T-helper 17 cell (primary cell): ENCODE measurements around the gene PREX1. TPM values are rescaled to one million over a fixed set of nuclear protein-coding genes. Genes with fewer than 3 reads are reported as not detected.

ENCODE experiments used
- ATAC-seq: fragments of 150-1000 bp; cut with Tn5 transposase; 2 replicates; pipeline ENCODE4 v1.10.0; 2021; ENCODE audit warnings: mild to moderate bottlenecking, moderate library complexity
- DNase-seq, 3 donors: peaks; one replicate each; pipeline versions ENCODE4 v3.0.0 to v3.0.0-alpha.2; 2020 to 2021
- H3K9me3 ChIP-seq: one replicate; pipeline ENCODE4 v1.7.0; 2013; ENCODE audit warnings: low read length, mild to moderate bottlenecking; ENCODE audit not compliant: control insufficient read depth, poor library complexity, severe bottlenecking
- H3K27ac Mint-ChIP-seq: one replicate; pipeline ENCODE4 v1.8.0; 2022; ENCODE audit warnings: mild to moderate bottlenecking, moderate library complexity, mixed read lengths
- H3K27me3 Mint-ChIP-seq: one replicate; pipeline ENCODE4 v1.8.0; 2022; ENCODE audit warnings: mixed read lengths
- H3K36me3 Mint-ChIP-seq: one replicate; pipeline ENCODE4 v1.8.0; 2022; ENCODE audit warnings: low read depth, mixed read lengths
- H3K4me1 Mint-ChIP-seq: one replicate; pipeline ENCODE4 v1.8.0; 2022; ENCODE audit warnings: mild to moderate bottlenecking, mixed read lengths
- H3K4me3 Mint-ChIP-seq: one replicate; pipeline ENCODE4 v1.8.0; 2022; ENCODE audit warnings: mild to moderate bottlenecking, moderate library complexity, mixed read lengths
- total RNA-seq, 4 donors: library from RNA in 2 of 4; stranded (reverse) in 2 of 4; gene quantifications; one replicate each; pipeline ENCODE4 v1.2.3 and lab custom pipeline; 2022 to 2026

The PREX1 gene
- total RNA-seq, 2 donors from 2014 or later, result 188 to 200 TPM

- H3K9me3 ChIP-seq, result no peaks in the 10 kb centered on the region
- no peak overlapping the region for H3K4me3 Mint-ChIP-seq
- H3K4me1 Mint-ChIP-seq, result peaks cover 52% of the 10 kb centered on the region
- H3K36me3 Mint-ChIP-seq, result peaks cover 12% of the 10 kb centered on the region
- no peak for ATAC-seq
- no peak for DNase-seq
- H3K27me3 Mint-ChIP-seq, result no peaks in the 10 kb centered on the region
- peak overlapping the region; percentile 97 for H3K27ac Mint-ChIP-seq
These were observed 92.7 kb downstream of the PREX1 start for GRCh38 chr20:48735112-48735511.

- no peaks in the 10 kb centered on the region for H3K27me3 Mint-ChIP-seq
- no peaks in the 10 kb centered on the region for H3K9me3 ChIP-seq
- DNase-seq (no peak), ATAC-seq (no peak)
- peaks cover 12% of the 10 kb centered on the region for H3K36me3 Mint-ChIP-seq
- peaks cover 53% of the 10 kb centered on the region for H3K4me1 Mint-ChIP-seq
- peak overlapping the region; percentile 97 for H3K27ac Mint-ChIP-seq
- H3K4me3 Mint-ChIP-seq, result no peak overlapping the region
These were observed 93.6 kb downstream of the PREX1 start for GRCh38 chr20:48734104-48734749.

GRCh38 chr20:48733296-48733790, 94.5 kb downstream of the PREX1 start:
- no peak for ATAC-seq
- no peaks in the 10 kb centered on the region for H3K9me3 ChIP-seq
- peaks cover 9% of the 10 kb centered on the region for H3K36me3 Mint-ChIP-seq
- H3K4me3 Mint-ChIP-seq, result peak overlapping the region; percentile 33
- no peak overlapping the region for H3K27ac Mint-ChIP-seq
- H3K4me1 Mint-ChIP-seq, result peaks cover 46% of the 10 kb centered on the region
- H3K27me3 Mint-ChIP-seq, result no peaks in the 10 kb centered on the region
- DNase-seq, result no peak

DNA sequence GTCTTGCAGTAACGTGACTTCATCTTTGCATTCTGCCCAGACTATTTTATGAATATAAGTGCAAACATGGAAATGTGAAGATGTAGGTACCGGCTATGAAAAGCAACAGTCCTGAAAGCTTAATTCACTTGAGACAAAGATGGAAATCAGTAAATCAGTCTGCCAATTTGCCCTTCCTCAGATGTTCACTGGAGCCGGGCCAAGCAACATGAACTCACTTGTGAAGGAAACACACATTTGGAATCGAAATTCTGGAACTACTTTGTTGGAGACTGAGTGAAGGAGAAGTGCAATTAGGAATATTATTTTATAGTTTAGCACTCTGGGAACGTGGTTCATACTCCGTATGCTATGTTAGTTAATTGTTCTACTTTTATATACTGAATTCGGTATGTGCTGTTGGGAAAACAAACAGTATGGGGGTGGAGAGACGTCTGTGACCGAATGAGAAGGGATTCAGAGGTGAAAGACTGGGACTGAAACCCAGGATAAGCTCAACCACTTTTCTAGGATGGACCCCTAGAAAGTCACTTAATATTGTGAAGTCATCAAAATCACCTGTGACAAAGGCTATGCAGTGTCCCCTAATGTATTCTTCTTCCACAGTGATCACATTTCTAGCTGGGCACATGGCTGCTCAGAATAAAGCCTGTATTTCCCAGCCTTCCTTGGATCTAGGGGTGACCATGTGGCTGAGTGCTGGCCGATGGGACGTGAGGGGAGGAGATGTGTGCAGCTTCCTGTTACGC, 95.5 kb downstream of the PREX1 start:
- H3K36me3 Mint-ChIP-seq, result peaks cover 9% of the 10 kb centered on the region

DNA sequence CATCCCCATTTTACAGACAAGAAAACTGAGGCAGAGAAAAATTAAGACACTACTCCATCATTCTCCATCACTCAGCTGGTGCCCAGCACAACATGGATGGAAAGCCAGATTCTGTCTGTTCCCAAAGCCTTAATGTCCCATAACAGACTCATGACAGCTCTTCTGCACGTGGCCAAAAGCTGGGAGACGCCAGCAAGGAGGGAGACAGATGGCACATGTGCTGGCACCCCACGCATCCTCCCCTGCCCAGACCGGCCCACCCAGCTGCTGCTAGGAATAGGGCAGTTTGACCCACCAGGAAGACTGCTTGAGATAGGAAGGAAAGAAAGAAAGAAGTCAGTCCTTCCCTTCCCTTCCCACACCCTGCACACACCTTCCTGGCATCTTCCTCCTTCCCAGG, 96.3 kb downstream of the PREX1 start:
- H3K4me1 Mint-ChIP-seq, result peaks cover 44% of the 10 kb centered on the region
- no peak for ATAC-seq

More for the DNA sequence above, 95.5 kb downstream of the PREX1 start:
- Mint-ChIP-seq H3K27me3 (no peaks in the 10 kb centered on the region), H3K4me3 (no peak overlapping the region), H3K27ac (peak overlapping the region; percentile 89), H3K4me1 (peaks cover 44% of the 10 kb centered on the region)
- ATAC-seq, result no peak
- H3K9me3 ChIP-seq, result no peaks in the 10 kb centered on the region
- DNase-seq, result no peak

GRCh38 chr20:48730977-48731376, 96.8 kb downstream of the PREX1 start:
- no peak for ATAC-seq
- Mint-ChIP-seq H3K36me3 (peaks cover 4% of the 10 kb centered on the region), H3K4me3 (peak overlapping the region; percentile 51), H3K4me1 (peaks cover 39% of the 10 kb centered on the region), H3K27ac (peak overlapping the region; percentile 89), H3K27me3 (no peaks in the 10 kb centered on the region)
- DNase-seq, result no peak
- no peaks in the 10 kb centered on the region for H3K9me3 ChIP-seq

More for the DNA sequence above, 96.3 kb downstream of the PREX1 start:
- DNase-seq, result no peak
- Mint-ChIP-seq H3K4me3 (no peak overlapping the region), H3K27ac (peak overlapping the region; percentile 89), H3K36me3 (peaks cover 9% of the 10 kb centered on the region), H3K27me3 (no peaks in the 10 kb centered on the region)
- H3K9me3 ChIP-seq, result no peaks in the 10 kb centered on the region

DNA sequence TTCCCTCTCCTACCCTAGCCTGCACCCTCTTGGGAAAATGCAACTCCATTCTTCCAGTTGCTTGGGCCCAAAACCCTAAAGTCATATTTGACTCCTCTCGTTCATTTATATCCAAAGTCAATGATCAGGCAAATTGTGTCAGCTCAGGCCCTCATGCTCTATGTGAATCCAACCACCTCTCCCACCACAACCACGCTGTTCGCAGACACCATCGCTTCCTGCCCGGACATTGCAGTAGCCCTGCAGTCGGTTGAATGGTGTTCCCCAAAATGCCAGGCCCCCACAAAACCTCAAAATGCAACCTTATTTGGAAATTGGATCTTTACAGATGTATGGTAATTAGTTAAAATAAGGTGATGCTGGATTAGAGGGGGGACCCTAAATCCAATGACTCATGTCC, 98.3 kb downstream of the PREX1 start:
- Mint-ChIP-seq H3K27me3 (no peaks in the 10 kb centered on the region), H3K36me3 (peaks cover 8% of the 10 kb centered on the region), H3K4me3 (no peak overlapping the region), H3K27ac (peak overlapping the region; percentile 89), H3K4me1 (peaks cover 44% of the 10 kb centered on the region)
- no peak for DNase-seq
- no peak for ATAC-seq
- no peaks in the 10 kb centered on the region for H3K9me3 ChIP-seq

DNA sequence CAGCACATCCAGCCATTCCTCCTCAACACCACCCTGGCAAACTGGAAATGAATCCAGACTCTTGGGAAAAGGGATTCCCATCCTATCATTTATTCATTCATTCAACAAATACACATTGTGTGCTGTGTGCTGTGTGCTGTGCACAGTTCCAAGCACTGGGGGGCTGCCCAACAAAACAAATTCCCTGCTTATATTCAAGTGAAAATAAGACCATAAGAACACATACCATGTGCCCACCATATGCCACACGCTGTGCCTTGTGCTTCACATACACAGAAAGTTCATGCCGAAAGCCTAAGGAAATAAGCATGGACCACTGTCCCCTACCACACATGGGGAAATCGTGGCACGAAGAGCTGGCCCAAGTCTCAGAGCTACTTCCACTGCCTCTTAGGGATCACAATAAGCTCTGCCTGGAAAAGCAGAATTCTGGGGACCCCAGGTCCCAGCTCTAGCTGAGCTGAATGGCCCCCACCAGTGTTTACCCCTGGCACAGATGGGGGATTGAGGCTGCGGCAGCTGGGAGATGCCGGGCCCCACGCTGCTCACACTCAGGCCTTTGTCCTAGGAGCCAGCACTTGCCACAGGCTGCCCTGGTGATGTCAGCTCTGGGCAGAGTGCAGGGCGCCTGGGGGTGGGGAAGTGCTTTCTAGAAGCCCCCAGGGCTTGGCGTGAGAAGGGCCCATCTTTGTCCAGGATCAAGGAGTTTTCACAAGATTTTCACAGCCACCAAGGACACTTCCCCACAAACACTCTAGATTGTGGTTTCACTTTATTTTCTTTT, 99.6 kb downstream of the PREX1 start:
- H3K4me3 Mint-ChIP-seq, result no peak overlapping the region

DNA sequence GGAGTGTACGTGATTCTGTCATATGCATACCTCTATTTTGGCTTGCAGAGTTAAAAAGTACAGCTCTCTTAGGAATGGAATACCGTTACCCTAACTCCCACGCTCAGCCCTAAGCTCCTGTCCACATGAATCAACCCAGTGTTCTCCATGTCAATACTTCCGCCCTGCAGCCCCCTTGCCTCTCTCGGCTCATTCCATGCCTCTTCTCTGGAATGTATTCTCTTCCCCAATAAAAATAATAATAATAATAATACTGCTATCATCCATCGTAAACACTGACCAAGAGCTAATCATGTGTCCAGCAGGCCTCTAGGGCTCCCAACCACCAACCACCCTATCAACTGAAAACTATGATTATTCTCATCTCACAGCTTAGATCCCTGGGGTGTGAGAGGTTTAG, 100.6 kb downstream of the PREX1 start:
- no peak for ATAC-seq
- Mint-ChIP-seq H3K4me3 (no peak overlapping the region), H3K27ac (peak overlapping the region; percentile 1), H3K4me1 (peaks cover 41% of the 10 kb centered on the region), H3K36me3 (peaks cover 9% of the 10 kb centered on the region), H3K27me3 (no peaks in the 10 kb centered on the region)
- no peaks in the 10 kb centered on the region for H3K9me3 ChIP-seq
- no peak for DNase-seq

More for the DNA sequence above, 99.6 kb downstream of the PREX1 start:
- ATAC-seq (no peak), DNase-seq (no peak)
- Mint-ChIP-seq H3K27me3 (no peaks in the 10 kb centered on the region), H3K4me1 (peaks cover 42% of the 10 kb centered on the region), H3K36me3 (peaks cover 9% of the 10 kb centered on the region), H3K27ac (peak overlapping the region; percentile 89)
- no peaks in the 10 kb centered on the region for H3K9me3 ChIP-seq

- Mint-ChIP-seq H3K36me3 (peaks cover 11% of the 10 kb centered on the region), H3K4me3 (no peak overlapping the region), H3K4me1 (peaks cover 51% of the 10 kb centered on the region), H3K27ac (peak overlapping the region; percentile 32), H3K27me3 (no peaks in the 10 kb centered on the region)
- peak; percentile 59 for ATAC-seq
- no peak for DNase-seq
- no peaks in the 10 kb centered on the region for H3K9me3 ChIP-seq
These were observed 102.2 kb downstream of the PREX1 start for GRCh38 chr20:48725555-48725991.

DNA sequence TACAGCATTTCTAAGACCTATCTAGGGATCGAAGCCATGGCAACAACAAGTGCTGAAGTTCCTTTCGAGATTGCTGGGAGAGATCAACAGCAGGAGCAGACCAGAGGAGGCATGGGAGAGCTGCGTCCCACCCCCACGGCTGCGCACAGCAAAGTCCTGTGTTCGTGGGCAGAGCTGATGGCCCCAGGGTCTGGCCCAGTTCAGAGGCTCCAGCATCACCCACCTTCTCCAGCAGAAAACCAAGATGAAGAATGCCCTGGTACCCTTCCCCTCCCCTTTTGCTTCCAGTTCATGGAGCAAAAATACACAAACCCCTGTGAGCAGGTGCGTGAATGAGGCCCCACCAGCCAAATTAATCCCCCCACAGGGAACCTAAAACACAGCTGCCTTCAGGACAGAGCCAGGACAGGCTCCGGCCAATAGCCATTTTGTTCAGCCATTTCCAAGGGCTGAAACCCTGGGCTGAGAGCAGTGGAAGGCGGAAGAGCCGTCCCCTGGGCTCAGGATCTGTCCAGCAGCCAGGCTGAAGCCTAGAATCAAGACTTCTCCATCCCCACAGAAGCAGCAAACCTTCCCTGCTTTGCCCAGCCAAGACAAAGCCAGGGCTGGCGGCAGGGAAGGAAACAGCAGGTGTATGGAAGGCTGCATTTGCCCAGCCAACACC, 102.8 kb downstream of the PREX1 start:
- ATAC-seq, result no peak
- H3K36me3 Mint-ChIP-seq, result peaks cover 11% of the 10 kb centered on the region
- no peak for DNase-seq
- H3K9me3 ChIP-seq, result no peaks in the 10 kb centered on the region
- H3K27me3 Mint-ChIP-seq, result no peaks in the 10 kb centered on the region
- H3K4me1 Mint-ChIP-seq, result peaks cover 50% of the 10 kb centered on the region
- H3K27ac Mint-ChIP-seq, result peak overlapping the region; percentile 79
- H3K4me3 Mint-ChIP-seq, result no peak overlapping the region

DNA sequence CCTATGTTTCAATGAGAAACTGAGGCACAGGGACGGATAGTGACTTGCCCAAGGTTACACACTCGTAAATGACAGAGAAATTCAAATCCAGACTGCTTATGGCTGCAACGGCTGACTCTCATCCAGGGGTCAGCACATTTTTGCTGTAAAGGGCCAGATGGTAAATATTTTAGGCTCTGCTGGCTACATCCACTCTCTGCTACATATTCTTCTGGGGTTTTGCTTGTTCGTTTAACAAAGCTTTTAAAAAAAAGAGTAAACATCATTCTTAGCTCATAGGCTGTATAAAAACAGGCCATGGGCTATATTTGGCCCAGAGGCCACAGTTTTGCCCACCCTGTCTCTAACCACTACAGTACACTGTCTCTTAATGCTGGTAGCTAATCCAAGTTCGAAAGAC, 103.4 kb downstream of the PREX1 start:
- Mint-ChIP-seq H3K4me3 (no peak overlapping the region), H3K27ac (peak overlapping the region; percentile 79), H3K36me3 (peaks cover 11% of the 10 kb centered on the region), H3K27me3 (no peaks in the 10 kb centered on the region), H3K4me1 (peaks cover 50% of the 10 kb centered on the region)
- DNase-seq (no peak), ATAC-seq (no peak)
- no peaks in the 10 kb centered on the region for H3K9me3 ChIP-seq
